SK-N-SH (cell line): ENCODE data around the gene PALLD. TPM values are rescaled to one million over a fixed set of nuclear protein-coding genes. Genes with fewer than 3 reads are reported as not detected.
A peak's percentile ranks its signal among the peaks of the same experiment; 100 is the strongest.

Source experiments
- CTCF ChIA-PET: fragments of 300-600, 350-600 bp; formaldehyde crosslinking; extraction: SDS; loops from one replicate; lab custom pipeline; 2021; lab: Yijun Ruan, JAX
- POLR2A ChIA-PET: fragments of 350-600 bp; sonication (Branson Sonifier 250); formaldehyde crosslinking; extraction: SDS; loops from one replicate; lab custom pipeline; 2020; ENCODE audit warnings: antibody characterized with exemption, inconsistent platforms; lab: Yijun Ruan, JAX
- DNase-seq: peaks from one replicate; pipeline ENCODE4 v3.0.0; 2012
- H2AFZ ChIP-seq: fragments of 200-600 bp; sonication (generic); 2 replicates; pipeline ENCODE4 v1.8.1; 2016; ENCODE audit warnings: antibody characterized with exemption, mild to moderate bottlenecking, low read depth
- H3F3A ChIP-seq: fragments of 200-600 bp; sonication (generic); replicated peaks from 2 replicates; pipeline ENCODE3; 2016; ENCODE audit warnings: antibody characterized with exemption, mild to moderate bottlenecking; ENCODE audit not compliant: insufficient read depth
- H3K27ac ChIP-seq, 2 experiments: fragments of 200-500 bp in 1 of 2; fragments of 200-600 bp in 1 of 2; sonication (Bioruptor generic) in 1 of 2; sonication (generic), shearing (Covaris generic) in 1 of 2; 2 replicates each; pipeline versions ENCODE4 v1.5.1 to v1.6.1; 2014 to 2016; ENCODE audit warnings: low read depth in 2 of 2, inconsistent platforms in 1 of 2, low read length in 1 of 2, mild to moderate bottlenecking in 1 of 2, mixed read lengths in 1 of 2
- H3K27me3 ChIP-seq: fragments of 200-600 bp; sonication (generic), shearing (Covaris generic); 2 replicates; pipeline ENCODE4 v1.6.1; 2016; ENCODE audit warnings: mixed run types; ENCODE audit not compliant: insufficient read depth
- H3K36me3 ChIP-seq, 2 experiments: fragments of 200-500 bp in 1 of 2; fragments of 200-600 bp in 1 of 2; sonication (Bioruptor generic) in 1 of 2; sonication (generic) in 1 of 2; replicated peaks in 1 of 2; 2 replicates each; pipeline versions ENCODE3 to v1.5.1; 2014 to 2016; ENCODE audit warnings: low read length in 1 of 2, mild to moderate bottlenecking in 1 of 2; ENCODE audit not compliant: insufficient read depth in 2 of 2, control insufficient read depth in 1 of 2
- H3K4me1 ChIP-seq, 2 experiments: fragments of 200-500 bp in 1 of 2; fragments of 200-600 bp in 1 of 2; sonication (Bioruptor generic) in 1 of 2; sonication (generic), shearing (Covaris generic) in 1 of 2; 2 replicates each; pipeline versions ENCODE4 v1.5.1 to v1.6.1; 2014 to 2016; ENCODE audit warnings: low read depth in 1 of 2, low read length in 1 of 2, mixed run types in 1 of 2; ENCODE audit not compliant: insufficient read depth in 2 of 2, control insufficient read depth in 1 of 2
- H3K4me2 ChIP-seq: fragments of 200-600 bp; sonication (generic), shearing (Covaris generic); 2 replicates; pipeline ENCODE4 v1.6.1; 2017; ENCODE audit warnings: mixed run types
- H3K4me3 ChIP-seq, 2 experiments: fragments of 200-500 bp in 1 of 2; fragments of 200-600 bp in 1 of 2; sonication (Bioruptor generic) in 1 of 2; sonication (generic), shearing (Covaris generic) in 1 of 2; 2 replicates each; pipeline versions ENCODE4 v1.5.1 to v1.8.1; 2014 to 2016; ENCODE audit warnings: low read depth in 2 of 2, inconsistent platforms in 1 of 2, low read length in 1 of 2, mild to moderate bottlenecking in 1 of 2, mixed read lengths in 1 of 2, moderate library complexity in 1 of 2
- H3K79me2 ChIP-seq: fragments of 200-600 bp; sonication (generic); 2 replicates; pipeline ENCODE4 v1.8.1; 2017; ENCODE audit warnings: mild to moderate bottlenecking; ENCODE audit not compliant: insufficient read depth
- H3K9ac ChIP-seq: fragments of 200-600 bp; sonication (generic); 2 replicates; pipeline ENCODE4 v1.6.1; 2017; ENCODE audit warnings: mixed run types
- H3K9me2 ChIP-seq: fragments of 200-600 bp; sonication (generic); 2 replicates; pipeline ENCODE4 v1.6.1; 2017; ENCODE audit warnings: mixed run types
- H3K9me3 ChIP-seq: fragments of 200-600 bp; sonication (generic); 2 replicates; pipeline ENCODE4 v1.6.1; 2017; ENCODE audit warnings: mixed run types, mild to moderate bottlenecking, moderate library complexity
- H4K20me1 ChIP-seq: fragments of 200-600 bp; sonication (generic); 2 replicates; pipeline ENCODE4 v1.6.1; 2017; ENCODE audit warnings: mild to moderate bottlenecking, mixed run types; ENCODE audit not compliant: insufficient read depth
- CHD2 ChIP-seq: fragments of 150-350 bp; IDR thresholded peaks from 2 replicates; pipeline ENCODE4 v1.6.1; 2018; ENCODE audit warnings: low read length; ENCODE audit not compliant: partially characterized antibody
- ELF1 ChIP-seq: IDR thresholded peaks from 2 replicates; pipeline ENCODE4 v1.4.0; 2012
- EP300 ChIP-seq, 2 experiments: IDR thresholded peaks; 2 replicates each; pipeline versions ENCODE4 v1.4.0 to v1.6.1; 2012; ENCODE audit warnings: borderline replicate concordance in 1 of 2, low read depth in 1 of 2, low read length in 1 of 2
- EZH2phosphoT487 ChIP-seq: fragments of 200-600 bp; sonication (generic); IDR thresholded peaks from 2 replicates; pipeline ENCODE4 v1.6.1; 2017; ENCODE audit warnings: low read depth, mixed run types, mild to moderate bottlenecking, antibody characterized with exemption, moderate library complexity, borderline replicate concordance
- FOSL2 ChIP-seq: IDR thresholded peaks from 2 replicates; pipeline ENCODE4 v1.4.0; 2012; ENCODE audit warnings: low read depth, mild to moderate bottlenecking, moderate library complexity, borderline replicate concordance
- FOXJ3 ChIP-seq: sonication (generic); formaldehyde crosslinking; IDR thresholded peaks from 2 replicates; pipeline ENCODE4 v1.5.1; 2020; ENCODE audit warnings: mild to moderate bottlenecking, missing genetic modification reagents
- FOXM1 ChIP-seq: IDR thresholded peaks from 2 replicates; pipeline ENCODE4 v1.4.0; 2012; ENCODE audit warnings: low read depth, mild to moderate bottlenecking
- JUND ChIP-seq: IDR thresholded peaks from 2 replicates; pipeline ENCODE4 v1.4.0; 2012
- MEF2A ChIP-seq: IDR thresholded peaks from 2 replicates; pipeline ENCODE4 v1.4.0; 2012; ENCODE audit warnings: low read depth, borderline replicate concordance
- MXI1 ChIP-seq: IDR thresholded peaks from 2 replicates; pipeline ENCODE4 v1.6.1; 2012; ENCODE audit warnings: mild to moderate bottlenecking, low read depth, low read length, improper control_type of control experiment
- NFIC ChIP-seq: IDR thresholded peaks from 2 replicates; pipeline ENCODE4 v1.4.0; 2012; ENCODE audit warnings: borderline replicate concordance
- POLR2AphosphoS5 ChIP-seq: IDR thresholded peaks from 2 replicates; pipeline ENCODE4 v1.6.1; 2012; ENCODE audit warnings: low read depth, low read length
- RAD21 ChIP-seq: IDR thresholded peaks from 2 replicates; pipeline ENCODE4 v1.6.1; 2012; ENCODE audit warnings: mild to moderate bottlenecking, low read length
- RCOR1 ChIP-seq: fragments of 150-350 bp; IDR thresholded peaks from 2 replicates; pipeline ENCODE4 v1.6.1; 2017; ENCODE audit warnings: antibody characterized with exemption, low read length
- RFX5 ChIP-seq: IDR thresholded peaks from 2 replicates; pipeline ENCODE4 v1.6.1; 2012; ENCODE audit warnings: mild to moderate bottlenecking, improper control_type of control experiment, low read length
- SIN3A ChIP-seq: IDR thresholded peaks from 2 replicates; pipeline ENCODE4 v1.6.1; 2012; ENCODE audit warnings: low read depth, mild to moderate bottlenecking, low read length, moderate library complexity, borderline replicate concordance
- SMC3 ChIP-seq: IDR thresholded peaks from 2 replicates; pipeline ENCODE4 v1.6.1; 2012; ENCODE audit warnings: low read depth, low read length, improper control_type of control experiment
- TAF1 ChIP-seq: IDR thresholded peaks from 2 replicates; pipeline ENCODE4 v1.6.1; 2012; ENCODE audit warnings: low read depth, mild to moderate bottlenecking, low read length, moderate library complexity, borderline replicate concordance
- TEAD4 ChIP-seq: IDR thresholded peaks from 2 replicates; pipeline ENCODE4 v1.4.0; 2012; ENCODE audit warnings: mild to moderate bottlenecking, borderline replicate concordance; ENCODE audit not compliant: insufficient read depth
- YY1 ChIP-seq: IDR thresholded peaks from 2 replicates; pipeline ENCODE4 v1.4.0; 2012; ENCODE audit warnings: low read depth, mild to moderate bottlenecking
- WGBS: methylation state at CpG from one replicate; pipeline ENCODE4 v1.1.6; 2017; ENCODE audit warnings: low lambda C conversion rate; 5-methylcytosine and 5-hydroxymethylcytosine counted together
- polyA plus RNA-seq, 3 experiments: library from polyadenylated mRNA; depleted of rRNA; stranded (reverse); fragments of >200 nt; gene quantifications; 2 replicates each; pipeline ENCODE4 v1.2.3, GENCODE V29; 2012
- TF ChIP-seq, protein P1 (sequence below): IDR thresholded peaks from 2 replicates; pipeline ENCODE4 v1.4.0; 2012; ENCODE audit warnings: low read depth
- TF ChIP-seq, protein P2 (sequence below): fragments of 150-350 bp; IDR thresholded peaks from 2 replicates; pipeline ENCODE4 v1.6.1; 2017; ENCODE audit warnings: antibody characterized with exemption, low read length, low read depth, borderline replicate concordance
- TF ChIP-seq, protein P3 (sequence below): fragments of 200-600 bp; sonication (generic); IDR thresholded peaks from 2 replicates; pipeline ENCODE4 v1.6.1; 2017; ENCODE audit warnings: antibody characterized with exemption, mild to moderate bottlenecking, moderate library complexity
- TF ChIP-seq, protein P4 (sequence below): fragments of 150-350 bp; IDR thresholded peaks from 2 replicates; pipeline ENCODE4 v1.6.1; 2016; ENCODE audit warnings: mild to moderate bottlenecking, low read depth, low read length
- TF ChIP-seq, protein P5 (sequence below): IDR thresholded peaks from 2 replicates; pipeline ENCODE4; 2012

The PALLD gene
- polyA plus RNA-seq, 1 of the 3 experiments (the other 2 are of a cell fraction), result 33.0 TPM

DNA sequence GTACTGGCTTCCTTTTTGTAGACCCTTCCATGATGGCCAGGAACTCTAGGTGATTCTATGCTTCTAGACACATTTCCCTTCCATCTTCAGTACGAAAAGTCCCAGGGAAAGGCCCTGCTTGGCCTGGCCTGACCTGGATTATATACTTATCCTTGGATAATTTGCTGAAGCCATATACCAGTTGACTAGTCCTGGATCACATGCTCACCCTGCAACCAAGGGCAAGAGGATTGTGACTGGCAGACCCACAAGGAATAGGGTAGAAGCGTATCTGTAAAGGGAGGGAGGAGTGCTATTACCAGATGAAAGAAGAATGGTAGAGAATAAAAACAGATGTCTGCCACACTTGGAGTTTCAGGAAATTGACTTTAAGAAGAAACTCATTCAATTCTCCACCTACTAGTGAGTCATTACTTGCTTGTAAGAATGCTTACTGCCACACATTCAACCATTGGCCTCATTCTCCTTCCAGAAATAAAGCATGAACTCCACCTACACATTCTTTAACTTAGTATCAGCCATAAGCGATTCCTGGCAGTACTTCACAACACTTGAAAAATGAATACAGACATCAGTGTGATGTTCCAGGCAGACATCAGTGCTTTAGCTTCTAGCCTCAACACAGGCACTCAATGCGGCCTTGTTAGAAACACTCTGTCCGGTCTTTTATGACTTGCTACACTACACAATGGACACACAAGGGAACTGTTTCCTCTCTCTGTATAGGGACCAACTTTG, 371.4 kb downstream of the PALLD start:
- Histone ChIP-seq H3K27ac (peak overlapping the region; percentile 71 to 88), H3K9me3 (no peaks in the 10 kb centered on the region), H2AFZ (peak overlapping the region; percentile 32), H4K20me1 (0 out of 2 replicates have a peak, but pooled peaks cover 4% of the 10 kb centered on the region), H3K79me2 (peaks cover 92% of the 10 kb centered on the region), H3K4me3 (no peak overlapping the region), H3K27me3 (no peaks in the 10 kb centered on the region), H3F3A (peaks cover 50% of the 10 kb centered on the region), H3K4me1 (peaks cover 13 to 33% of the 10 kb centered on the region in 2 experiments; a peak in 3 of 4 replicates), H3K9me2 (no peaks in the 10 kb centered on the region), H3K36me3 (peaks cover 7 to 32% of the 10 kb centered on the region in 2 experiments), H3K4me2 (peak overlapping the region; percentile 5; the same call in 1 of the 2 replicates), H3K9ac (peak overlapping the region; percentile 22; the same call in 1 of the 2 replicates)
- WGBS, result 62% methylated on average over 5 of the region's 5 CpGs
- ChIA-PET POLR2A (no interaction called here), CTCF (interaction anchor here (1.3 kb wide), 1 partner anchor 9 kb away, joined by 4 read pairs; no protein-coding TSS in a partner anchor)
- no peak for DNase-seq
- TF ChIP-seq NFIC (peak; percentile 63), MEF2A (no peak), POLR2AphosphoS5 (peak; percentile 35; the same call in 1 of the 2 replicates), FOSL2 (peak; percentile 83), FOXJ3 (no peak), SMC3 (no peak), ELF1 (peak; percentile 45; the same call in 1 of the 2 replicates), CHD2 (no peak), JUND (peak; percentile 67), RAD21 (no peak), RCOR1 (no peak), TAF1 (no peak), TEAD4 (0 out of 2 replicates have a peak, but pooled peaks have one; percentile 44), EZH2phosphoT487 (no peak), RFX5 (no peak), FOXM1 (no peak), SIN3A (no peak), YY1 (no peak), EP300 (IDR thresholded peaks at IDR 0.05; ENCODE audit: borderline replicate concordance in 1 of 2, low read depth in 1 of 2, low read length in 1 of 2) (peak in 1 of 2 experiments; percentile 59; a peak in 1 of 4 replicates), MXI1 (no peak)
- TF ChIP-seq, protein P1, sequence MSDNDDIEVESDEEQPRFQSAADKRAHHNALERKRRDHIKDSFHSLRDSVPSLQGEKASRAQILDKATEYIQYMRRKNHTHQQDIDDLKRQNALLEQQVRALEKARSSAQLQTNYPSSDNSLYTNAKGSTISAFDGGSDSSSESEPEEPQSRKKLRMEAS, result peak; percentile 84
- TF ChIP-seq, protein P2, sequence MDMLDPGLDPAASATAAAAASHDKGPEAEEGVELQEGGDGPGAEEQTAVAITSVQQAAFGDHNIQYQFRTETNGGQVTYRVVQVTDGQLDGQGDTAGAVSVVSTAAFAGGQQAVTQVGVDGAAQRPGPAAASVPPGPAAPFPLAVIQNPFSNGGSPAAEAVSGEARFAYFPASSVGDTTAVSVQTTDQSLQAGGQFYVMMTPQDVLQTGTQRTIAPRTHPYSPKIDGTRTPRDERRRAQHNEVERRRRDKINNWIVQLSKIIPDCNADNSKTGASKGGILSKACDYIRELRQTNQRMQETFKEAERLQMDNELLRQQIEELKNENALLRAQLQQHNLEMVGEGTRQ, result no peak
- TF ChIP-seq, protein P3, sequence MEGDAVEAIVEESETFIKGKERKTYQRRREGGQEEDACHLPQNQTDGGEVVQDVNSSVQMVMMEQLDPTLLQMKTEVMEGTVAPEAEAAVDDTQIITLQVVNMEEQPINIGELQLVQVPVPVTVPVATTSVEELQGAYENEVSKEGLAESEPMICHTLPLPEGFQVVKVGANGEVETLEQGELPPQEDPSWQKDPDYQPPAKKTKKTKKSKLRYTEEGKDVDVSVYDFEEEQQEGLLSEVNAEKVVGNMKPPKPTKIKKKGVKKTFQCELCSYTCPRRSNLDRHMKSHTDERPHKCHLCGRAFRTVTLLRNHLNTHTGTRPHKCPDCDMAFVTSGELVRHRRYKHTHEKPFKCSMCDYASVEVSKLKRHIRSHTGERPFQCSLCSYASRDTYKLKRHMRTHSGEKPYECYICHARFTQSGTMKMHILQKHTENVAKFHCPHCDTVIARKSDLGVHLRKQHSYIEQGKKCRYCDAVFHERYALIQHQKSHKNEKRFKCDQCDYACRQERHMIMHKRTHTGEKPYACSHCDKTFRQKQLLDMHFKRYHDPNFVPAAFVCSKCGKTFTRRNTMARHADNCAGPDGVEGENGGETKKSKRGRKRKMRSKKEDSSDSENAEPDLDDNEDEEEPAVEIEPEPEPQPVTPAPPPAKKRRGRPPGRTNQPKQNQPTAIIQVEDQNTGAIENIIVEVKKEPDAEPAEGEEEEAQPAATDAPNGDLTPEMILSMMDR, result no peak
- TF ChIP-seq, protein P4, sequence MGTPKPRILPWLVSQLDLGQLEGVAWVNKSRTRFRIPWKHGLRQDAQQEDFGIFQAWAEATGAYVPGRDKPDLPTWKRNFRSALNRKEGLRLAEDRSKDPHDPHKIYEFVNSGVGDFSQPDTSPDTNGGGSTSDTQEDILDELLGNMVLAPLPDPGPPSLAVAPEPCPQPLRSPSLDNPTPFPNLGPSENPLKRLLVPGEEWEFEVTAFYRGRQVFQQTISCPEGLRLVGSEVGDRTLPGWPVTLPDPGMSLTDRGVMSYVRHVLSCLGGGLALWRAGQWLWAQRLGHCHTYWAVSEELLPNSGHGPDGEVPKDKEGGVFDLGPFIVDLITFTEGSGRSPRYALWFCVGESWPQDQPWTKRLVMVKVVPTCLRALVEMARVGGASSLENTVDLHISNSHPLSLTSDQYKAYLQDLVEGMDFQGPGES, result no peak
- TF ChIP-seq, protein P5, sequence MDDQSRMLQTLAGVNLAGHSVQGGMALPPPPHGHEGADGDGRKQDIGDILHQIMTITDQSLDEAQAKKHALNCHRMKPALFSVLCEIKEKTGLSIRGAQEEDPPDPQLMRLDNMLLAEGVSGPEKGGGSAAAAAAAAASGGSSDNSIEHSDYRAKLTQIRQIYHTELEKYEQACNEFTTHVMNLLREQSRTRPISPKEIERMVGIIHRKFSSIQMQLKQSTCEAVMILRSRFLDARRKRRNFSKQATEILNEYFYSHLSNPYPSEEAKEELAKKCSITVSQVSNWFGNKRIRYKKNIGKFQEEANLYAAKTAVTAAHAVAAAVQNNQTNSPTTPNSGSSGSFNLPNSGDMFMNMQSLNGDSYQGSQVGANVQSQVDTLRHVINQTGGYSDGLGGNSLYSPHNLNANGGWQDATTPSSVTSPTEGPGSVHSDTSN, result peak; percentile 79
